HL-60 (cell line): ENCODE measurements around the gene TMEM253.

Source experiments
- DNase-seq, 2 experiments: peaks; one replicate each; pipeline ENCODE4 v3.0.0-alpha.2; 2010 to 2020; ENCODE audit warnings: low read depth in 1 of 2, low spot score in 1 of 2
- H3K27ac ChIP-seq: fragments of 250-450 bp; sonication (Bioruptor Pico); replicated peaks from 2 replicates; pipeline ENCODE4 v1.5.1; 2020; ENCODE audit warnings: mild to moderate bottlenecking, moderate library complexity
- H3K27me3 ChIP-seq: fragments of 250-450 bp; sonication (Bioruptor Pico); 2 replicates; pipeline ENCODE4 v1.5.1; 2021; ENCODE audit warnings: mild to moderate bottlenecking, moderate library complexity; ENCODE audit not compliant: insufficient read depth, poor library complexity, severe bottlenecking
- H3K4me3 ChIP-seq: replicated peaks from 2 replicates; pipeline ENCODE4 v1.5.1; 2011; ENCODE audit warnings: mild to moderate bottlenecking, control low read depth, low read length; ENCODE audit not compliant: insufficient read depth
- CTCF ChIP-seq: IDR thresholded peaks from one replicate; pipeline ENCODE4 v1.5.1; 2011; ENCODE audit warnings: low read length, control low read depth, inconsistent platforms; ENCODE audit not compliant: insufficient read depth
- GABPA ChIP-seq: IDR thresholded peaks from 2 replicates; pipeline ENCODE4 v1.6.1; 2012; ENCODE audit warnings: low read depth
- POLR2AphosphoS5 ChIP-seq: IDR thresholded peaks from 2 replicates; pipeline ENCODE4 v1.6.1; 2012; ENCODE audit warnings: low read depth
- REST ChIP-seq: IDR thresholded peaks from 2 replicates; pipeline ENCODE4 v1.6.1; 2012; ENCODE audit warnings: low read depth; ENCODE audit not compliant: insufficient replicate concordance
- SPI1 ChIP-seq: IDR thresholded peaks from 2 replicates; pipeline ENCODE4 v1.6.1; 2012; ENCODE audit warnings: low read depth, mild to moderate bottlenecking, borderline replicate concordance

The TMEM253 gene

GRCh38 chr14:21103411-21103709 is 2.5 kb downstream of the TMEM253 start:
- no peak for DNase-seq
- no peaks in the 10 kb centered on the region for H3K27me3 ChIP-seq
- TF ChIP-seq GABPA (no peak), SPI1 (peak; percentile 94)
- peak overlapping the region; percentile 100 for H3K27ac ChIP-seq
- peak overlapping the region; percentile 73 for H3K4me3 ChIP-seq

GRCh38 chr14:21103710-21104447 is 3.0 kb downstream of the TMEM253 start:
- TF ChIP-seq REST (no peak), CTCF (peak; percentile 63), SPI1 (no peak), GABPA (0 out of 2 replicates have a peak, but pooled peaks have one; percentile 26), POLR2AphosphoS5 (peak; percentile 95)
- peak; percentile 92 to 98 for DNase-seq
- Histone ChIP-seq H3K27ac (peak overlapping the region; percentile 100), H3K27me3 (no peaks in the 10 kb centered on the region), H3K4me3 (peak overlapping the region; percentile 73)

- H3K27ac ChIP-seq = peak overlapping the region; percentile 100
- TF ChIP-seq GABPA (no peak), REST (no peak), CTCF (peak; percentile 88), SPI1 (no peak)
- H3K27me3 ChIP-seq = no peaks in the 10 kb centered on the region
- peak in 1 of 2 experiments; percentile 76 for DNase-seq
- H3K4me3 ChIP-seq = peak overlapping the region; percentile 73
Observed at GRCh38 chr14:21104448-21105060, 3.7 kb downstream of the TMEM253 start.

- H3K27ac ChIP-seq = peak overlapping the region; percentile 100; the same call in 1 of the 2 replicates
- H3K27me3 ChIP-seq = no peaks in the 10 kb centered on the region
- H3K4me3 ChIP-seq = no peak overlapping the region
- no peak for DNase-seq
- no peak for TF ChIP-seq SPI1
- no peak for TF ChIP-seq REST
Observed at GRCh38 chr14:21105095-21105494, 4.2 kb downstream of the TMEM253 start.
